Memory B cell (primary cell): ENCODE measurements around the gene CCDC186.

Experiments used
- ATAC-seq: fragments of 150-1000 bp; cut with Tn5 transposase; 2 replicates; pipeline ENCODE4 v1.10.0; 2021; ENCODE audit warnings: low read depth, mild to moderate bottlenecking, moderate library complexity
- DNase-seq, 2 donors: peaks; one replicate each; pipeline ENCODE4 v3.0.0; 2022; ENCODE audit warnings: low spot score in 2 of 2
- H3K27ac Mint-ChIP-seq: one replicate; pipeline ENCODE4 v1.8.0; 2022; ENCODE audit warnings: mild to moderate bottlenecking, moderate library complexity, mixed read lengths
- H3K27me3 Mint-ChIP-seq: one replicate; pipeline ENCODE4 v1.8.0; 2022; ENCODE audit warnings: mixed read lengths
- H3K36me3 Mint-ChIP-seq: one replicate; pipeline ENCODE4 v1.8.0; 2022; ENCODE audit warnings: mild to moderate bottlenecking, mixed read lengths
- H3K4me1 Mint-ChIP-seq: one replicate; pipeline ENCODE4 v1.8.0; 2022; ENCODE audit warnings: mixed read lengths
- H3K4me3 Mint-ChIP-seq: one replicate; pipeline ENCODE4 v1.8.0; 2022; ENCODE audit warnings: mild to moderate bottlenecking, moderate library complexity, mixed read lengths
- H3K9me3 Mint-ChIP-seq: one replicate; pipeline ENCODE4 v1.8.0; 2022; ENCODE audit warnings: mixed read lengths

The CCDC186 gene

DNA sequence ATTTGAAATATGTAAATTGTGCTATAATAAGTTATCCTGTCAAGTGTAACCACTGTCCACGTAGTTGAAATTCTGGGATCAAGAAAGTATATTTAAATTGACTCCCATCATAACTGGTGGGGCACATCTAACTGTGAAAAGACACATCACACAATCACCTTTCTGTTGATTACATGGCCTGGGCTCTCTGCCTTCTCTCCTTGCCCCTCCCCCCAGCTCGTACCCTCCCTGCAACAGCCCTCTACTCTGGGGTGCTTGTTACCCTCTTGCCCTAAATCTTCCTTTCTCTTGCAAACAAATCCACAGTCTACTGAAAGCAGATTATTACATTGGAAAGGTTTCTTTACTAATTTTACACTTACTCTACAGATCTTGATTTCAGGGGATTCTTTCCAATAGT, 56.3 kb downstream of the CCDC186 start:
- no peak for DNase-seq
- no peak for ATAC-seq
- H3K27ac Mint-ChIP-seq = no peak overlapping the region
- no peaks in the 10 kb centered on the region for H3K9me3 Mint-ChIP-seq
- peaks cover 4% of the 10 kb centered on the region for H3K36me3 Mint-ChIP-seq
- no peaks in the 10 kb centered on the region for H3K27me3 Mint-ChIP-seq
- H3K4me3 Mint-ChIP-seq = no peak overlapping the region
- no peaks in the 10 kb centered on the region for H3K4me1 Mint-ChIP-seq

DNA sequence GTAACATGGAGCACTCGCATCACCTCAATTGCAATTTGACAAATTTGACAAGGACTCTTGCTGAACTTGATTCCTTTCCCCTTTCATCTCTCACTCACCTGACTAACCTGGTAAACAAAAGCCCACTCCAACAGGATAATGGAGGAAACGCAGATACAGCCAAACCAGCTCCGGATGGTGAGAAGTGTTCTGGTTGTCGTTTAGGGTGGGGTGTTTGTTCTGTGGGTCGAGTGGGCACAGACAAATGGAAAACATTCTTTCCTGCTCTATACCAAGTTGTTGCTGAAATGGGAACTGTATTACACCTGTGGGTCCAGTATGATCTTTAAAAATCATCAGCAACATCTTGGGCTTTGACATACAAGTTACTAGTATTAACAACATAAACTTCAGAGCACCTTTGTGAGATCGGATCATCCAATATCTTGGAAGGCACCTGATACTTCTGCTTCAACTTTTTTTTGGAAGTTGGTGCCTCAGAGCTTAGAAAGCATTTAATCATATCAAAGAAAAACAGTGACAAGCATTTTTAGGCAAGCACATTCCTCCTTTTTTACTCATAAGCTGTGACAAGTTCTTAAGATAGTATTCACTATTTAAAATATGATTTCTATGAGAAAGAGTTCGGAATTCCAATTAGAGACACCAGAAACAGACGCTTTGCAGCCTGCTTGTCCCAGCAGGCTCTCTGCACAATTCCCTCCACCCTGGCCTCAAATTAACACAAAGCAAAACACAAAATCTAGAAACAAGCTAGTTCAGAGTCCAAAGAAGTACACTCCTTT, 58.1 kb downstream of the CCDC186 start:
- Mint-ChIP-seq H3K4me1 (no peaks in the 10 kb centered on the region), H3K27ac (no peak overlapping the region), H3K27me3 (no peaks in the 10 kb centered on the region), H3K9me3 (no peaks in the 10 kb centered on the region), H3K36me3 (no peaks in the 10 kb centered on the region), H3K4me3 (no peak overlapping the region)
- ATAC-seq = no peak
- DNase-seq = no peak

DNA sequence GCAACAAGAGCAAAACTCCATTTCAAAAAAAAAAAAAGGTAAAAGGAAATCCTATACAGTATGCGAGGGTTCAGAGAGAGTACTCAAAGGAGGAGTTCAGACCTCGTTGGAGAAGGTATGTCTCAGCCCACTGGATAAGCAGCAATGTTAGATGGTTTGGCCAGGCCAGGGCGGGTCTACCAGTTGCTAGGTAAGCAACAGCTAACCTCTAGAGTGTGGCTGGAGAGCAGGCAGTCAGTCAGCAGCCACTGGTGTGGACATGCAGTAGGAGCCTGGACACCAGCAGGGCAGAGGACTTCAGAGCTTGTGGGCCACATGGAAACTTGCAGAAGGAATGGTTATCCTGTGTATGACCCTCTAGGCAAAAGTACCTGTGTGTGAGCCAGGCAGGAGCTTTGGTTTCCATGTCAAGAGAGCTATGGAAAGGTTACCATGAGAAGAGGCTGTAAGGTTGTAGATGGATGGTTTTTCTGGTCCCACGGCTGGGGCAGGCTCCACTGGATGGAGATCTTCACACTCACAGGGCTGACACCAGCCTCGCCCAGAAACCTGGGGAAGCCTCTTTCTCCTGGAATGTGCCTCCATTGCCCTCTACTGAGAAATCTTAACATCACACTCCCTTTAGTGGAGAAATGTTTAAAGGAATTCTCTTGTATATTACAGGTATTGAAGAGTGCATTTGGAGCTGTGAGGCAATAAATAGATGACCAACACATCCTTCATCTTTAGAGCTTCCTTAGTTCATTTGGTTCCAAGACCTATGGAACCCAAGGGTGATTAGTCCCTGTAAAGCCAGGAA, 63.6 kb downstream of the CCDC186 start:
- H3K27ac Mint-ChIP-seq = no peak overlapping the region

GRCh38 chr10:114103284-114103683, 70.7 kb downstream of the CCDC186 start:
- DNase-seq = peak in 1 of 2 donors; percentile 18
- no peaks in the 10 kb centered on the region for H3K36me3 Mint-ChIP-seq
- peaks cover 6% of the 10 kb centered on the region for H3K27me3 Mint-ChIP-seq
- peak; percentile 51 for ATAC-seq
- peaks cover 31% of the 10 kb centered on the region for H3K4me1 Mint-ChIP-seq
- H3K9me3 Mint-ChIP-seq = no peaks in the 10 kb centered on the region
- no peak overlapping the region for H3K4me3 Mint-ChIP-seq
- no peak overlapping the region for H3K27ac Mint-ChIP-seq

More for the DNA sequence above, 63.6 kb downstream of the CCDC186 start:
- H3K36me3 Mint-ChIP-seq = no peaks in the 10 kb centered on the region
- peaks cover 12% of the 10 kb centered on the region for H3K4me1 Mint-ChIP-seq
- DNase-seq (no peak), ATAC-seq (no peak)
- H3K4me3 Mint-ChIP-seq = no peak overlapping the region
- H3K9me3 Mint-ChIP-seq = no peaks in the 10 kb centered on the region
- H3K27me3 Mint-ChIP-seq = no peaks in the 10 kb centered on the region

DNA sequence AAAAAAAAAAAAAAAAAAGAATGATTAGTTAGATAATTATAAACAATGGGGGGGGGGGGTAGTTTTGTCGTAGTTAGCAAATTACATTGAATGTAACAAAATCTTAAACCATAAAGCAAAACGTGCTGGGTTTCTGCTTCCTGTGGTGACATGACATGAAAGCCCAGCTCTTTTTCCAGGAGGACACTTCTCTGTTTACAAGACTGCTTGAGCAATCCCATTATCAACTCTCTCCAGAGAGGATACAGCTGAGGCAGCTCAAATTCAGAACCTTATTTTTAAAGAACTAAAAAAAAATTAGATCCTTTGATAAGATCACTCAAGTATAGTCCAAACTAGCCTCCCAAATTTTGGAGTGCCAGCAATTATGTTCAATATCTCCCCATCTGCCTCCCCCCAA, 71.7 kb downstream of the CCDC186 start:
- peaks cover 29% of the 10 kb centered on the region for H3K4me1 Mint-ChIP-seq
- ATAC-seq (no peak), DNase-seq (no peak)
- H3K27me3 Mint-ChIP-seq = peaks cover 6% of the 10 kb centered on the region
- H3K4me3 Mint-ChIP-seq = no peak overlapping the region
- H3K36me3 Mint-ChIP-seq = no peaks in the 10 kb centered on the region
- H3K27ac Mint-ChIP-seq = no peak overlapping the region
- H3K9me3 Mint-ChIP-seq = no peaks in the 10 kb centered on the region

- Mint-ChIP-seq H3K27me3 (peaks cover 6% of the 10 kb centered on the region), H3K9me3 (no peaks in the 10 kb centered on the region), H3K4me1 (peaks cover 37% of the 10 kb centered on the region), H3K4me3 (peak overlapping the region; percentile 77), H3K27ac (no peak overlapping the region), H3K36me3 (no peaks in the 10 kb centered on the region)
- DNase-seq = no peak
- peak; percentile 37 for ATAC-seq
Observed at GRCh38 chr10:114100848-114101741, 72.9 kb downstream of the CCDC186 start.

GRCh38 chr10:114096864-114097263, 77.1 kb downstream of the CCDC186 start:
- peaks cover 6% of the 10 kb centered on the region for H3K27me3 Mint-ChIP-seq
- H3K27ac Mint-ChIP-seq = no peak overlapping the region
- peaks cover 3% of the 10 kb centered on the region for H3K9me3 Mint-ChIP-seq
- DNase-seq (no peak), ATAC-seq (no peak)
- peaks cover 49% of the 10 kb centered on the region for H3K4me1 Mint-ChIP-seq
- H3K4me3 Mint-ChIP-seq = peak overlapping the region; percentile 28
- H3K36me3 Mint-ChIP-seq = no peaks in the 10 kb centered on the region

DNA sequence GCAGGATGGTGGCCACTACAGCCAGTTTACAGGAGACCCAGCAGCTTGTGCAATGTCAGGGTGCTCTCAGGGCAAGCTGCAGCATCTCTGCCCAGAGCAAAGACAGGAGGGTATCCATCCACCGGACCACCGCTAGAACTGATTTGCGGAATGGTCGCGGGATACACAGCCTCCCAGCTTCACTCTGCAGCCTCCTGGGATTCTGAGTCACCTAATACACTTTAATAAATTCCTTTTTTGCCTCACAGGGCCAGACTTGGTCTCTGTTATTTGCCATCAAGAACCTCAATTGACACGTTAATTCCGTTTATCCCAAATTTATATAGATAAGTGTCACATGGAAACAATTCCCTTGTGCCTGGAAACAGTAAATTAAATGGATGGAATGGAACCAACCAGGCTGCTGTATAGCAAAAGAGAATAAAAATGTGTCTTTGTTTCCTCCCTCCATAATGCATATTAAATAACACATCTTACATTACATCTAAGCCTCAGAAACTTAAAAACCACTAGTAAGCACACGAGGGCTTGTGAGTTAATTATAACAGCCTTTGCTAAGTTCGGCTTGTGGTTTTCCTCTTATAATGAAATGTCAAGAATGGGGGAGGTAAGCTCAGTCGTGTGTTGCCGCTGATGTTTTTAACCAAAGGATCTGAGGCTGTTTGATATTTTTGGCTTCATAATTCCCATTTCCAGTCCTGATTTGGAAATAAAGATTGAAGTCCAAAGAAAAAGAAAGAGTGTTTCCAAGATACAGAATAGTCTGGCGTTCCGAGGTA, 78.3 kb downstream of the CCDC186 start:
- H3K4me3 Mint-ChIP-seq = peak overlapping the region; percentile 44
- no peaks in the 10 kb centered on the region for H3K36me3 Mint-ChIP-seq
- H3K4me1 Mint-ChIP-seq = peaks cover 42% of the 10 kb centered on the region
- peaks cover 6% of the 10 kb centered on the region for H3K27me3 Mint-ChIP-seq
- no peak overlapping the region for H3K27ac Mint-ChIP-seq
- peaks cover 3% of the 10 kb centered on the region for H3K9me3 Mint-ChIP-seq
- DNase-seq (no peak), ATAC-seq (peak; percentile 55)

DNA sequence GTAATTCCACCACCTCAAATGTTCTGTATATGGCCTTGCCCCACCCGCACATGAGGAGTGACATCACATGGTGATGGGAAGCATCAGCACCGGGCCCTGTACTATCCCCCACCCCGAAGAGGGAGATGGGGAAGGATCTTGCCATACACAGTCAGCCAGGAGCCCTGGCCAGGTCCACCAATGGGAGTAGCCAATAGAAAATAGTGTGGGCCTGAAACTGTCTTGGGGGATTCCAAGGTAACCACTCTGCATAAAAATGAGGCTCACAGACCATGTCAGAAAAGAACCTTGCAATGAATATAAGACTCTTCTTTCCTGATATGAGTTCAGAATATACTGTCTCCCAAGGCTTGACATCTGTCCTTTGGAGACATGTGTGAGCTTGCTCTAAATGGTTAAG, 79.2 kb downstream of the CCDC186 start:
- peaks cover 3% of the 10 kb centered on the region for H3K9me3 Mint-ChIP-seq
- H3K36me3 Mint-ChIP-seq = no peaks in the 10 kb centered on the region
- no peaks in the 10 kb centered on the region for H3K27me3 Mint-ChIP-seq
- H3K27ac Mint-ChIP-seq = no peak overlapping the region
- peaks cover 33% of the 10 kb centered on the region for H3K4me1 Mint-ChIP-seq
- ATAC-seq = no peak
- no peak for DNase-seq
- H3K4me3 Mint-ChIP-seq = peak overlapping the region; percentile 43

- no peak for DNase-seq
- H3K4me1 Mint-ChIP-seq = no peaks in the 10 kb centered on the region
- no peaks in the 10 kb centered on the region for H3K27me3 Mint-ChIP-seq
- no peak overlapping the region for H3K27ac Mint-ChIP-seq
- no peak overlapping the region for H3K4me3 Mint-ChIP-seq
- H3K36me3 Mint-ChIP-seq = no peaks in the 10 kb centered on the region
- ATAC-seq = no peak
- no peaks in the 10 kb centered on the region for H3K9me3 Mint-ChIP-seq
Observed at GRCh38 chr10:114087655-114088054, 86.3 kb downstream of the CCDC186 start.

DNA sequence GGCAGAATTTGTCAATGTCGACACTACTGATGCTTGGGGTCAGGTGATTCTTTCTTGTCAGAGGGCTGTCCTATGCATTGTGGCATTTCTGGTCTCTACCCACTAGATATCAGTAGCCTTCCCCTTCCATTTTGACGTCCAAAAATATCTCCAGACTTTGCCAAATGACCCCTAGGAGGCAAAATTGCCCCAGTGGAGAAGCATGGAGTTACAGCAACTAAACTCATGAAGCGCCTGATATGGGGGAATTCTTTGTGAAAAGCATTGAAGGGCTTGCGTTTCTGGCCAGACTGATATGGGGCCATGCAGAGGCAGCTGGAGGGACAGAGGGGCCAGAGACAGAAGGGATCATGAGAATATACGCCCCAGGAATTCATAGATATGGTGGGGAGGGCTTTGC, 86.7 kb downstream of the CCDC186 start:
- no peak for ATAC-seq
- H3K9me3 Mint-ChIP-seq = no peaks in the 10 kb centered on the region
- H3K4me3 Mint-ChIP-seq = no peak overlapping the region
- H3K27ac Mint-ChIP-seq = no peak overlapping the region
- no peaks in the 10 kb centered on the region for H3K4me1 Mint-ChIP-seq
- DNase-seq = no peak
- H3K36me3 Mint-ChIP-seq = no peaks in the 10 kb centered on the region
- H3K27me3 Mint-ChIP-seq = no peaks in the 10 kb centered on the region

DNA sequence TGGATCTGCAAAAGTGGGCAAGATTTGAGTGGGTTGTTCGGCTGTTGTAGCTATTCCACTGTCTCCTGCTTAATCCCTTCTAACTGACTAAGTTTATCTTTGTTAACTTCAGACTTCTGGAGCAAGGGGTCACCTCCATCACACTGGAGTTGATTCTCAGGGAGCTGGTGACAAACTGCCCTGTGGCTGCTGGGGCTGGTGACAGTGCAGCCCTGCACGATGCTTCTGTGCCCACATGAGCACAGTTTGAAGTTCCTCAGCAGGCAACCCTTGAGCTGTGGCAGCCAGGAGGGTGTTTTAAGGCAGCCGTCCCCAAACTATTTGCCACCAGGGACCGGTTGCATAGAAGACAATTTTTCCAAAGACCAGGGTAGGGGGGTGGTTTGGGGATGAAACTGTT, 89.8 kb downstream of the CCDC186 start:
- Mint-ChIP-seq H3K36me3 (no peaks in the 10 kb centered on the region), H3K4me1 (no peaks in the 10 kb centered on the region), H3K27ac (no peak overlapping the region), H3K27me3 (peaks cover 2% of the 10 kb centered on the region), H3K4me3 (no peak overlapping the region), H3K9me3 (no peaks in the 10 kb centered on the region)
- no peak for ATAC-seq
- DNase-seq = no peak

- Mint-ChIP-seq H3K27ac (no peak overlapping the region), H3K36me3 (no peaks in the 10 kb centered on the region), H3K4me1 (peaks cover under 1% of the 10 kb centered on the region), H3K4me3 (no peak overlapping the region), H3K27me3 (peaks cover 2% of the 10 kb centered on the region), H3K9me3 (no peaks in the 10 kb centered on the region)
- no peak for ATAC-seq
- no peak for DNase-seq
Observed at GRCh38 chr10:114083040-114083439, 91.0 kb downstream of the CCDC186 start.
